Right atrium auricular region (tissue), 2 donors: Measurements from ENCODE around the gene RHBDL3. TPM values are rescaled to one million over a fixed set of nuclear protein-coding genes. Genes with fewer than 3 reads are reported as not detected.
"Not testable (repeated sequence)": the region's sequence is repeated elsewhere in the genome, so short reads cannot be mapped to it uniquely, and the experiment has no call there.

Experiments
- DNase-seq: peaks from one replicate; pipeline ENCODE4 v3.0.0-alpha.2; 2019; ENCODE audit warnings: low spot score
- H3K27ac ChIP-seq, 2 donors: fragments of 200-600 bp; sonication (generic); 1 replicate in 1 of 2; 2 replicates in 1 of 2; pipeline ENCODE4 v1.5.1; 2016 to 2019
- H3K27me3 ChIP-seq, 2 donors: fragments of 200-600 bp; sonication (generic); one replicate each; pipeline versions ENCODE4 v1.5.1 to v1.6.0; 2017 to 2019
- H3K36me3 ChIP-seq: fragments of 200-600 bp; sonication (generic); one replicate; pipeline ENCODE4 v1.5.1; 2016
- H3K4me1 ChIP-seq, 2 donors: fragments of 200-600 bp; sonication (generic); one replicate each; pipeline versions ENCODE4 v1.5.1 to v1.6.0; 2017 to 2019
- H3K4me3 ChIP-seq, 2 donors: fragments of 200-600 bp; sonication (generic); 1 replicate in 1 of 2; 2 replicates in 1 of 2; pipeline ENCODE4 v1.5.1; 2017 to 2019; ENCODE audit warnings: mild to moderate bottlenecking in 1 of 2, moderate library complexity in 1 of 2
- H3K9me3 ChIP-seq, 2 donors: fragments of 200-600 bp; sonication (generic); one replicate each; pipeline ENCODE4 v1.5.1; 2019
- total RNA-seq, 2 donors: library from RNA; depleted of rRNA; stranded (reverse); fragments of >200 nt; gene quantifications; one replicate each; pipeline ENCODE4 v1.1.0, GENCODE V29; 2016
- TF ChIP-seq, protein P1 (sequence below), 2 donors: fragments of 200-600 bp; sonication (generic); IDR thresholded peaks; one replicate each; pipeline ENCODE4 v1.5.1; 2019; ENCODE audit warnings: antibody characterized with exemption in 2 of 2

RHBDL3 gene
- total RNA-seq, 2 donors from 2014 or later = 18.0 to 19.2 TPM

GRCh38 chr17:32314636-32315035, 49.0 kb downstream of the RHBDL3 start:
- H3K27me3 ChIP-seq = no peaks in the 10 kb centered on the region
- DNase-seq = no peak
- H3K4me1 ChIP-seq = no peaks in the 10 kb centered on the region
- no peaks in the 10 kb centered on the region for H3K36me3 ChIP-seq
- no peaks in the 10 kb centered on the region for H3K9me3 ChIP-seq
- H3K27ac ChIP-seq = no peak overlapping the region
- TF ChIP-seq, protein P1, sequence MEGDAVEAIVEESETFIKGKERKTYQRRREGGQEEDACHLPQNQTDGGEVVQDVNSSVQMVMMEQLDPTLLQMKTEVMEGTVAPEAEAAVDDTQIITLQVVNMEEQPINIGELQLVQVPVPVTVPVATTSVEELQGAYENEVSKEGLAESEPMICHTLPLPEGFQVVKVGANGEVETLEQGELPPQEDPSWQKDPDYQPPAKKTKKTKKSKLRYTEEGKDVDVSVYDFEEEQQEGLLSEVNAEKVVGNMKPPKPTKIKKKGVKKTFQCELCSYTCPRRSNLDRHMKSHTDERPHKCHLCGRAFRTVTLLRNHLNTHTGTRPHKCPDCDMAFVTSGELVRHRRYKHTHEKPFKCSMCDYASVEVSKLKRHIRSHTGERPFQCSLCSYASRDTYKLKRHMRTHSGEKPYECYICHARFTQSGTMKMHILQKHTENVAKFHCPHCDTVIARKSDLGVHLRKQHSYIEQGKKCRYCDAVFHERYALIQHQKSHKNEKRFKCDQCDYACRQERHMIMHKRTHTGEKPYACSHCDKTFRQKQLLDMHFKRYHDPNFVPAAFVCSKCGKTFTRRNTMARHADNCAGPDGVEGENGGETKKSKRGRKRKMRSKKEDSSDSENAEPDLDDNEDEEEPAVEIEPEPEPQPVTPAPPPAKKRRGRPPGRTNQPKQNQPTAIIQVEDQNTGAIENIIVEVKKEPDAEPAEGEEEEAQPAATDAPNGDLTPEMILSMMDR (IDR thresholded peaks at IDR 0.05) = no peak
- no peak overlapping the region for H3K4me3 ChIP-seq

DNA sequence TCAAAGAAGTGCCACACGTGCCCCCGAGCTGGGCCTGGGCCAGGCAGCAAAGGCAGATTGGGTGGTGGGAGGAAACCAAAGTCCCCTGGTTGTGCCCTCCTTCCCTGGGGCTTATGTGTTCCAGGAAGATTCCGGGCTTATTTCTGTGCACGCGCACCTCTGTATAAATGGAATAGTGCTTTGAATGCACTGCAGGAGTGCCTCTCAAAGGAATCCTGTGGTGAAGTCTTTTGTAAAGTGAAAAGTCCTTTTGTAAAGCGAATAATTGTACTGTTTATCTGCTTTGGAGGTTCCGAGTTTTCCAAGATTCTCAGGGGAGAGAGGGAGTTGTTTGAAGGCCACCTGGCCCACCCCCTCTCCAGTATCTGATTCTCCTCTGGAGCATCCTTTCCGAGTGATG, 49.5 kb downstream of the RHBDL3 start:
- TF ChIP-seq, protein P1 (IDR thresholded peaks at IDR 0.05) = no peak
- H3K27me3 ChIP-seq = no peaks in the 10 kb centered on the region

GRCh38 chr17:32316653-32317052, 51.0 kb downstream of the RHBDL3 start:
- H3K4me1 ChIP-seq, H3K27ac ChIP-seq, H3K4me3 ChIP-seq, H3K36me3 ChIP-seq, H3K9me3 ChIP-seq, H3K27me3 ChIP-seq, DNase-seq: not testable (repeated sequence)

More for the DNA sequence above, 49.5 kb downstream of the RHBDL3 start:
- DNase-seq = no peak
- no peak overlapping the region for H3K4me3 ChIP-seq
- no peaks in the 10 kb centered on the region for H3K9me3 ChIP-seq
- no peak overlapping the region for H3K27ac ChIP-seq
- H3K36me3 ChIP-seq = no peaks in the 10 kb centered on the region
- H3K4me1 ChIP-seq = no peaks in the 10 kb centered on the region

DNA sequence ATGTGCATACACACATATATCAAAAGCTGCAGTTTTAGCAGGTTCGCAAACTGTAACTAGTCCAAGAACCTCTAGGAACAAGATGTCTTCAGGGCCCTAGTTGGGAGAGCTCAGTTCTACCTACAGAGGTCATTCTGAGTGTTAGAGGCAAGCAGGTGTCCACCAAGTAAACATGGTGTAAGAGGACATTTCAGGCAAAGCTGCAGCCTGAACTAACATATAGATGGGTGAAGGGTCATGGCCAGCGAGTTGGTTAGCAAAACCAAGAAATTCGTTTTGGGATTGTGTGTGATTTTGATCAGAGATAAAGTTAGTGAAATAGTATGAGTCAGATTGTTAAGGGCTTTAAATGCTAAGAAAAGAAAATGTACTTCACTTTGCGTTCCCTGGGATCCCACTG, 51.7 kb downstream of the RHBDL3 start:
- Histone ChIP-seq H3K36me3 (no peaks in the 10 kb centered on the region), H3K27ac (no peak overlapping the region), H3K27me3 (no peaks in the 10 kb centered on the region), H3K4me3 (no peak overlapping the region), H3K9me3 (no peaks in the 10 kb centered on the region), H3K4me1 (no peaks in the 10 kb centered on the region)
- TF ChIP-seq, protein P1 (IDR thresholded peaks at IDR 0.05) = no peak
- no peak for DNase-seq

GRCh38 chr17:32318071-32318470, 52.4 kb downstream of the RHBDL3 start:
- Histone ChIP-seq H3K36me3 (no peaks in the 10 kb centered on the region), H3K4me3 (no peak overlapping the region), H3K9me3 (no peaks in the 10 kb centered on the region), H3K27ac (no peak overlapping the region), H3K27me3 (no peaks in the 10 kb centered on the region), H3K4me1 (no peaks in the 10 kb centered on the region)
- DNase-seq = no peak
- TF ChIP-seq, protein P1 (IDR thresholded peaks at IDR 0.05) = no peak

DNA sequence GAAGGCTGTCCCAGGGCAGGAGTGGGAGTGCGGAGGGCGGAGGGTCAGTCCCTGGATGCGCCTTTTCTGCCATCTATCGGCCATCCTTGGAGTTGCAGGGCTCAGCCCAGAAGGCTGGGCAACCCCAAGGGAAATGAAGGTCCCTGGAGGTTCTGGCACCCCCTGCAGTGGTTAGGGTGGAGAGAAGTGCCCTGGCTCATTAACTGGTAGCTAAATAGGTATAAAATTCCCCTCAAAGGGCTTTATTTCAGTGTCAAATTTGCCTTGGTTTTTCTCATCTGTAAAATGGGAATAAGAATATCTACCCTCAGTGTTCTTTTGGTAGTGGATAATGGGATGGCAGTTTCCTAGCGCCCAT, 53.9 kb downstream of the RHBDL3 start:
- Histone ChIP-seq H3K36me3 (no peaks in the 10 kb centered on the region), H3K4me1 (no peaks in the 10 kb centered on the region), H3K27me3 (no peaks in the 10 kb centered on the region), H3K9me3 (no peaks in the 10 kb centered on the region), H3K27ac (no peak overlapping the region), H3K4me3 (no peak overlapping the region)
- TF ChIP-seq, protein P1 (IDR thresholded peaks at IDR 0.05) = peak; percentile 92 to 95
- peak; percentile 73 for DNase-seq

DNA sequence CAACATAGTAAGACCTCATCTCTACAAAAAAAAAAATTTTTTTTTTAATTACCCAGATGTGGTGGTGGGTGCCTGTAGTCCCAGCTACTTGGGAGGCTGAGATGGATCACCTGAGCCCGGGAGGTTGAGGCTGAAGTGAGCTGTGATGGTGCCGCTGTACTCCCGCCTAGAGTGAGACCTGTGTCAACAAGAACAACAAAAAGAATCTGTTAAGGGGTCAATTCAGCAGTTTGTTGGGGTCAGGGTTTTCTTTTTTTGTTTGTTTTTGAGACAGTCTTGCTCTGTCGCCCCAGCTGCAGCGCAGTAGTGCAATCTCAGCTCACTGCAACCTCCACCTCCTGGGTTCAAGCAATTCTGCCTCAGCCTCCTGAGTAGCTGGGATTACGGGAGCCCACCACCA, 54.4 kb downstream of the RHBDL3 start:
- not testable (repeated sequence) for H3K4me1 ChIP-seq, H3K9me3 ChIP-seq, DNase-seq, H3K27ac ChIP-seq, H3K36me3 ChIP-seq, H3K4me3 ChIP-seq, H3K27me3 ChIP-seq
